Mucosa of gallbladder (tissue), 1 donor: Measurements from ENCODE around the gene COIL. TPM values are rescaled to one million over a fixed set of nuclear protein-coding genes. Genes with fewer than 3 reads are reported as not detected.

Experiments
- DNase-seq: peaks from one replicate; pipeline ENCODE4 v3.0.0-alpha.2; 2020; ENCODE audit warnings: low spot score
- total RNA-seq: library from RNA; stranded (reverse); gene quantifications from one replicate; pipeline ENCODE4 v1.2.1, GENCODE V29; 2021
- donor health status: DM: no; HTN: no; CAD: no.

COIL gene
- total RNA-seq, 1 donor from 2014 or later, result 12.5 TPM

DNA sequence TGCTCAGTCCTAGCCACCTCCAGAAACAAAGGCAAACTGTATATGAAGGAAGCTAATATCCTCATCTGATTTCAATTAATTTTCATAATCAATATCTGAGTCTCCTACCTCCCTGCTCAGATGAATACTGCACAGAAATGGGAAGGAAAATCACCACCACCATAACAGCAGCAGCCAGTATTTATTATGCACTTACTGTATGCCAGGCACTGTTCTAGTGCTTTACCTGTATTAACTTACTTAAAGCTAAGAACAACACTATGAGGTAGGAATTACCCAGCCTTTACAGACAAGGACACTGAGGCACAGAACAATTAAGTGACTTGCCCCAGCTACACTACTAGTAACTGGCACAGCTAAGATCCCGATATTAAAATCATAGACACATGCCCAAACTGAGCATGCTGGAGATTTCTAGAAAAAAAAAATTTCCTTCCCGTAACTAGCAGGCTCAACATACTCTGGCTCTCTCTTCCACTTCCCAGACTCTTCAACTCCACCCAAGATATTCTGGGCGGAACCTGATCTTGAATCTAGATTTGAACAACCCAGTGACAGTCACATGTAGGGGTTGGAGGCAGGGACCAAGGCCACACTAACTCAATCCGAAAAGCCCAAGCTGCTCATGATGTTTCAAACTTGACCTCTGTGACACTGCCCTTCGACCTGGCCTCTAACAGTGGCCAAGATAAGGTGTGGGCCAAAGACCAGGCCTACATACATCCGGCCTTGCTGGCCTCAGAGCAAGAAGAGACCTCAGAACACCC is 50.9 kb downstream of the COIL start:
- DNase-seq, result no peak

DNA sequence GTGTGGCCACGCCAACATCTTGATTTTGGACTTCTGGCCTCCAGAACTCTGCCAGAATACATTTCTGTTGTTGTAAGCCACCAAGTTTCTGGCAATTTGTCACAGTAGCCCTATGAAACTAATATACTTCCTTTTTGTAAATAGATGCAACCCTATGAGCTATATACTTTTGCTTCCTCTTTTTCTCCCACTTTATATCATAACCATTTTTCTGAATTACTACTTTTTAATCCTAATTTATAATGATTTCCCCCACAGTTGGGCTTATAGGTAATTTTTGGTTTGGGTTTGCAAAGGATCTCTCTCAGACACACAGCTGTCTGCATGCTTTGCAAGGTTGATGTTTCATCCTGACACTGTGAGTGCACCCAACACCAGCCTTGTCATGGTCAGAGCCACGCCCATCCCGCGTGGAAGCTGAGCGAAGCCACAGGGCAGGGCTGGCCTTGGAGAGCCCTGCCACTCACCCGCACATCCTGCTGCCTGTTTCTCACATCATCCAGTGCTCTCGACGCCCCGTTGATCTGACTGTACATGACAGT is 52.8 kb downstream of the COIL start:
- DNase-seq, result no peak

DNA sequence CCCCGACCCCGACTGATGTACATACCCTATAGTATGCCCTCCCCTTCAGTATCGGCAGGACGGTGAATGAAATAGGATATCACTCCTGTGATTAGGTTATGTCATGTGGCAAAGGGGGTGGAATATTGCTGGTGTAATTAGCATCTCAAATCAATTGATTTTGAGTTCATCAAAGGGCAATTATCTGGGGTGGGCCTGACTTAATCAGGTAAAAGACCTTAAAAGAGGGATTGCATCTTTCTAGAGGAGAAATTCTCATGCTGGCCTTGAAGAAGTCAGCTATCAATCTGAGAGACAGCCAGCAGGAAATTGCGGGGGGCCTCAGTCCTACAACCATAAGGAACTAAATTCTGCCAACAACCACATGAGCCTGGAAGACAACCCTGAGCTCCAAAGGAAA is 57.3 kb downstream of the COIL start:
- DNase-seq, result no peak

DNA sequence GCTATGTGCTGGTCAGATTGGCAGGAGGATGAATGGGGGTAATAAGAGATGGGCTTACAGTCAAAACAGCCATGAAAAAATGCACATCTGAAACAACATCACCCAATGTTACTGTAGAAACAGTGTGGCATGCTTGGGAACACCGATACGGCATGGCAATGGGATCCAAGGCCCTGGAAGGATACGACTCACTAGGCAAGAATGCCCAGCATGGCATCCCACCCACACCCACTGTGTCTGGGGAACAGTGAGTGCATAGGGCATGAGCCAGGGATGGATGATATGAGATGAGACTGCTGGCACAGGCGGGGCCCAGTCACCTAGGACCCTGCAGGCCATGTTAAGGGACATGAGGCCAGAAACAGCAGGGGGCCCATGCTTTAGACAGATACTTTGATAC is 58.5 kb downstream of the COIL start:
- DNase-seq, result no peak

DNA sequence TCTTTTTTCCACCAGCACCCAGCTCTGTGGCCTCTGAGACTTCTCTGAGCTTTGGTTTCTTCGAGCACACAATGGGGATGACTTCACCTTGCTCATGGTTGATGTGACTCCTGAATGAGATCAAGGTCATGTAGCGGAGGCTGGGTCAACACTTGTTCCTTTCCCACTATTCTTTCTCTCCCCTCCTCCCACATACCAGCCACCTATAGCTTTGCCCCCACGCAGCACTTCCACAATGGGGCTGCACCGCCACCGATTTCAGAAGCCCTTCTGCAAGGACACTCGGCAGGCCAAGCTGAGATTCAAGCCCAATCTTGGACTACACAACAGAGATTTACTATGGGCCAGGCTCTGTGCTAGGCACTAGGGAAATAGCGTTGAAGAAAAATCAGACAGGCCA is 61.4 kb downstream of the COIL start:
- DNase-seq, result no peak

DNA sequence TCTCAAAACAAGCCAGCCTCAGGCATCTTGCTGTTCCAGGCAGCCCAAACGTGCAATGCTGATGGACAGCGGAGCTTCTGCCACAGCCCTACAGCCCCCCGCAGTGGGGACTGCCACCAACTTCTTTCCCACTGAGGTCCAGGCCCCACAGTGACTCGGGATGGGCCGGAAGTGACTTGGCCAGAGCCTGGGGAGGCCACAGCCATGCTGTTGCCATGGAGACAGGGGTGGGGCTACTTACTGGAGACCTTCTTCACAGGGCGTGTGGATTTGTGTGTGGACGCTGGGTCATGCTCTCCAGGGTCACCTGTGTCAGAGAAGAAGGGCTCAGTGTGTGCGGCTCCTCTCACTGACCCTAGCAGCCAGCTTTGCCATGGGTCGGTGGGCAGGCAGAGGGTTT is 62.0 kb downstream of the COIL start:
- no peak for DNase-seq

DNA sequence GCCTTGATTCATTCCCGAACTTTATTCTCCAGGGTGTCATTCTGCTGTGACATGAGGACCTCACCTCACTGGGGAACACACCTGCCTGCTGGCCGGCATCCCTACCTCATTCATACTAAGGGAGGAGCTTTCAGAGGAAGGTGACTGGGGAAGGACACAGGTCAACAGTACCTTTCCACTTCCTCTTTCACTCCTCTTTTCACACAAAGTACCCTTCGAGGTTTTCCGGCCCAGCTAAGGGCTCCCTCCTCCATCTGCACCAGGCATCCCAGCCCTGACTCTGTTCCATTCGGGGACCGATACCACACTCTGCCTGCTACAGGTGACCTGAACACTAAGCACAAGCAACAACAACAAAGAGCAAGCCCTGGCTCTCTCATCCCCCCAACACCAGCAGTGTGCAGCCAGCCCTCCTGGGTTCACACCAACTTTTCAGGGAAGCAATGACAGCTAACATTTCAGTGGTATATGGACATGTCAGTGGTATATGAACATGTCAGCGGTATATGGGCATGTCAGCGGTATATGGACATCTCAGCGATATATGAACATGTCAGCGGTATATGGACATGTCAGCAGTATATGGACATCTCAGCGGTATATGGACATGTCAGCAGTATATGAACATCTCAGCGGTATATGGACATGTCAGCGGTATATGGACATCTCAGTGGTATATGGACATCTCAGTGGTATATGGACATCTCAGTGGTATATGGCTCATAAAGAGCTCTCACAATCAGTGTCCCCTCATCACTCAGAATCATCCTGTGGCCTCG is 63.0 kb downstream of the COIL start:
- no peak for DNase-seq

DNA sequence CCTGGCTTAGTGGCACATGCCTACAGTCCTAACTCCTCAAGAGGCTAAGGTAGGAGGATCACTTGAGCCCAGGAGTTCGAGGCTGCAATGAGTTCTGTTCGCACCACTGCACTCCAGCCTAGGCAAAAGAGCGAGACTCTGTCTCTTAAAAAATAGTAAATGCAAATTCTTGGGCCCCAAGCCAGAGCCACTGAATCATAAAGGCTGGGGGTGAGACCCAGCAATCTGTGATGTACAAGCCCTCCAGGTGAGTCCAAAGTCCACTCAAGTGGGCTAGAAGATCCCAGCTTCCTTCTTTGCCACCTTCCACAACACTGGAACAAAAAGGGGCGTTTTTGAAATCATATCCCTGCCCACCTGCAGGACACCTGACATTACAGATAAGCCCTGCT is 63.9 kb downstream of the COIL start:
- peak; percentile 79 for DNase-seq

DNA sequence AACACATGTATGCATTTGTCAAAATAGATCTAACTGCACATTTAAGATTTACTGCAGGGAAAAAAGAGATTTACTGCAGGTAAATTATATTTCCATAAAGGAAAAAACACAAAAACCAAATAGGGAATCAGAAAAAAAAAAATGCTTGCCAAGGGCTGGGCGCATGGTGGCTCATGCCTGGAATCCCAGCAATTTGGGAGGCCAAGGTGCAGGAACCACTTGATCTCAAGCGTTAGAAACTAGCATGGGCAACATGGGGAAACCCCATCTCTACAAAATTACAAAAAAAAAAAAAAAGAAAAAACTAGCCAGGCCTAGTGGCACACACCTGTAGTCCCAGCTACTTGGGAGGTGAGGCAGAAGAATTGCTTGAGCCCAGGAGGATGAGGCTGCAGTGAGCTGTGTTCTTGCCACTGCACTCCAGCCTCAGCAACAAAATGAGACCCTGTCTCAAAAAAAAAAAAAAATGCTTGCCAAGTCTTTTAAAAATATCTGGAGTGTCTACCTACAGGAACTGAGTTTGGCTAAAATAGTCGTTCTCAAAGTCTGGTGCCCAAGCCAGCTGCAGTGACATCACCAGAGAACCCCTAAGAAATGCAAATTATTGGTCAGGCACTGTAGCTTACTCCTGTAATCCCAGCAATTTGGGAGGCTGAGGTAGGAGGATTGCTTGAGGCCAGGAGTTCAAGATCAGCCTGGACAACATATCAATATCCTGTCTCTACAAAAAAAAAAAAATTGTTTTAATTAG is 64.5 kb downstream of the COIL start:
- DNase-seq, result no peak

DNA sequence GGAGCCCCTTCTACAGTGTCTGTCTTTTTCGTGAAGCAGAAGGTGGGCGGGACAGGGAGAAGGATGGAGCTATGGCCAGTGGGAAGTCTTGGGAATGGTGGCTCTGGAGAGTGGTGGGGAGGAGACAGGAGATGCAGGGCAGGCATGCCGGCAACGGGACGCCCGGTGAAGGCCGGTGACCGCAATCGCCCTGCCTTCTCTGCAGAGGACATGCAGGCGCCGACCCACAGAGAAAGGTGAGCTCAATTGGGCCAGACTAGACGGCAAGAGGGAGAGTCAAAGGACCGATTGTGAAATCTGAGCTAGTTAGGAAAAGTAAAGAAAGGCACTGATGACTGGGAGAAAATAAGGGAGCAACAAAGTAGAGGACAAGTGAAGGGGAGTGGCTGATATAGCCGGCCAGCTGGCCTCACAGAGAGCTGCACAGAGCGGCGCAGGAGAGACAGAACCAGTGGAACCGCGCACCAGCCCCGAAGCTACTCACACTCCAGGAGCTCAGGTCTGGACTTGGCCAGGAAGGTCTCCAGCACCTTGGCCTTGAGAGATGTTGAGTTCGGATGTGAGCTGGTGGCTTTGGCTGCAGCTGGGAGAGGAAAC is 65.9 kb downstream of the COIL start:
- DNase-seq, result no peak

DNA sequence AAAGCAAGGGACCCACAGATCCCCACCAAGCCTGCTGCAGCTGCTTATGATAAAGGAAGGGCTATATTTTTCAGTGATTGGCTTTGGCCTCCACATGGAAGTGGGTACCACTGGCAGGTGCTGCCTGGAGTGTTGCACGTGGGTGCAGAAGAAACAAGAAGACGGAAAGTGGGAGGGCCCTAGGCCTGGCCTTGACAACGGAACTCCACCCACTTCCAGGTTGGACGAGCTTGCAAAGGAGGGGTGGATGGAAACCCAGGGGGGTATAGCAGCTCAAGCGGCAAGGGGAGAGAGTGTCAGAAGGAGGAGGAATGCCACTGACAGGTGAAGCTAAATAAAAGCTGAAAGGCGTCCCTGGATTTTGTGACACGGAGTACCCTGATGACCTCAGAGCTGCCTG is 67.3 kb downstream of the COIL start:
- no peak for DNase-seq

DNA sequence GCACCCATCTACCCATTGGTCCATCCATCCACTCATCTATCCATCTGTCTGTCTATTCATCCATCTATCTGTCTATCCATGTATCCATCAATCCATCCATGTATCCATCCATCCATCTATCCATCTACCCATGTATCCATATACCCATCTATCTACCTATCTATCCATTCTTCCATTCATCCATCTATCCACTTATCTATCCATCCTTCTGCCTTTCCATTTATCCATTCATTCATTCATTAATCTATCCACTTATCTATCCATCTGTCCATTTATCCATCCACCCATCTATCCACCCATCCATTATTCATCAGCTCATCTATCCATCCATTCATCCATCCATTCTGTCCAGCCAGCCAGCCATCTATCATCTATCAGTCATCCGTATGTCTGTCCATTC is 68.5 kb downstream of the COIL start:
- no peak for DNase-seq

DNA sequence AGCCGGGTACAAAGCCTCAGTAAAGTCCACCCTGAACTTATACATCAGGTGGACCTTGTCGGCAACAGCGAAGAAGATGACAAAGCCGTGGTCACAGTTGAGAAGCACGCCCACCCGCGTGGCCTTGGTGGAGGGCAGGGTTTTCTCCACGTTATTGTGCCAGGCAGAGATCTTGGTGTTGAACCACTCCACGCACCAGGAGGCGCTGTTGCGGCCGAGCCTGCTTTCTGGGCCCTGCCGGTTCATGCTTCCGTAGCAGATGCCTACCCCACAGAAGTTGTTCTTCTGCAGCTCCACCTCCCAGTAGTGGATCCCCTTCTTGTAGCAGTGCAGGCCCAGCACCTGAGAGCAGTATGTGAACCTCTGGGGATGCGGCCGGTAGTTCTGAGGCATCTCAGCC is 69.1 kb downstream of the COIL start:
- no peak for DNase-seq

DNA sequence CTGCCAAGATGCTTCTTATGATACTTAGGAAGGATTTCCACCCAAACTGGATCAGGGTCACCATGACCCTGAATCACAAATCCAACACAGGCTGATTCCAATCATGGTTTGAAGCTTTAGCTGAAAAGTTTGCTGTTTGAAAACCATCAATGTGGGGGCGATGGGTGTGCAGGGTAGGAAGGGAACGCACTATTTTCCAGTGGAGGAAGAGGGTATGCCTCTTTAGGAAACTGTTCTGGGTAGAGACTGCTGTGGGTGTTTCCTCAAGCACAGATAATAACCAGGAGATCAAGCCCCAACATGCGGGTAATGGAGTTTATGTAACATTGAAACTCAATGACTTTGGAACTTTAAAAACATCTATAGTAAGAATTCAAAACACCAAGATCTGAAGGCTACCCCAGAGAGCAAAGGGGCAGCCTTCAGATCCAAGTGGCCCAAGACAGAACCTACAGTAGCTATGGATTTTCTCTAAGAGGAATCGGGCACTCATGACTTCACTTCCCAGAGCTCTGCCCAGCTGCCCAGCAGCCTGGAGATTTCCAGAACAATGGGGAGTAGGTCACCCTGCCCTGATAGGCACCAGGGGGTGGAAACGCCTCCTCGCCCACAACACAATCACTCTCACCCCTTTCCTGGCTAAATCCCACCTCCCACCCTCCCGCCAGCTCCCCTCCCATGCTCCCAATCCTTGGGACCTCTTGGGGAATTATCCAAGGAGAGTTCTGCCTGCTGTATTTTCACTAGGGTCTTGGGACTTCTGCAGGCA is 69.8 kb downstream of the COIL start:
- DNase-seq, result no peak

DNA sequence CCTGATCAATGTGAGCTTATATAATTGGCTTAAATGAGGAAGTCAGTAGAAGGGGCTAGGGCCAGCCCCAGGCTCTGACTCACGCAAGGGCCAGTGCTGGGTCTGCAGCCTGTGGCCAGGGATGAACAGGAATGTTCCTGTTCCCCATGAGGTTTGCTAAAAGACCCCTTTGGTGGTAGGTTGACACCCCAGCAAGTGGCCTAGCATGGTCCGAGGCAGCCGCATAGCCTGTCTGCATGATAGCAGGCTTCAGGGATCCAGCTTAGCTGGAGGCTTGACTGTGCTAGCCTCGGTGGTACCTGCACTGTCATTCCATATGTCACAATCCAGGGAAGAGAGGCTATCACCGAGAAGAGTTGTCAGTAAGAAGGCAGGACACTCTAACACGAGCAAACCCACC is 70.5 kb downstream of the COIL start:
- DNase-seq, result no peak

Other genes with a start within 250 kb of the COIL start
- gene C17orf67, start 127.1 kb downstream of the COIL start, total RNA-seq, result 5.1 TPM
- 23.0 TPM for gene DGKE, start 126.9 kb downstream of the COIL start, total RNA-seq
- 94.4 TPM for gene TRIM25, start 47.0 kb downstream of the COIL start, total RNA-seq
- gene SCPEP1, start 17.1 kb upstream of the COIL start, total RNA-seq, result 77.0 TPM
- gene AKAP1, start 124.2 kb upstream of the COIL start, total RNA-seq, result 67.5 TPM